GM19193 (cell line): ENCODE data around the gene ADH1C.

Experiments used
- POLR2A ChIP-seq: IDR thresholded peaks from 4 replicates; pipeline ENCODE4 v1.6.1; 2011; ENCODE audit not compliant: insufficient read depth, insufficient read length; ENCODE audit errors: extremely low read depth

The ADH1C gene

DNA sequence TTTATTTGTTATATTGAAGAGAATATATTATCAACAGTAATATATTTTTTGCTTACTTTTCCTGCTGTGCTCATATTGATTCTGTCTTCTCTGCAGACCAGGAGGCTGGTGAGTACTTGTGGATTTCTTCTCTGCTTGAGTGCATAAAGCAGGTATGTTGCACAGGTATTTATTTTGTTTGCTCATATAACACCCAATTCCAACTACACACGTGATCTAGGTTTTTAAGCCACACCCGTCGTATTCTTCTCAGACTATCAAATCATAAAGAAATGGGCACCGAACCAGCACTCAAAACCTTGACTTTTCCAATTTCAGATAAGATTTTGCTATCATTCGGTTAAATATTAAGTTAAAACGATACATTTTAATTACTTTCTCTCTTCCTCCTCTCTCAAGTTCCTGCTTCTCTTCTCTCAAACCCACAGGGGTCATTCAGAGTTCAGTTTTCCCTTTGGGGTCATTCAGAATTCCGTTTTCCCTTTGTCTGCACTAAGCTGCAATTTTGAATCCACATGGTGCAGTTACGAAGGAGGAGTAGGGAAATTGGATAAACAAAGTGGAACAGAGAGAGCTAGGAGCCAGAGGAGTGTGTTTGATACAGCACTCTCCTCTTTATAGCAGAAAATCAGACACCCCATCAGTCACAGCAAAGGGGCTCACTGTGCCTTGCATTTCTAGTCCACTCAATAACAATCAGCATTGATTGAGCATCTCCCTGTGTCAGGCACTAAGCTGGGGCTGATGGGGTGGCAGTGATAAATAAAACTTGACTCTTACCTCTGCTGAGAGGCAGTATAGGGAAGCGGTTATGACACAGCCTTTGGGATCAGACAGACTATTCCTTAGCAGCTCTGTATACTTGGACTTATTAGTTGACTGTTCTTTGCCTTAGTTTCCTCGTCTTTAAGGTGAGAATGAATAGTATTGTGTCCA lies at the start of gene ADH1C:
ADH1C (minus strand) TSS at position 145 of the 936 bp plus-strand sequence; CDS start at position 74, 71 bp downstream.
- no peak for TF ChIP-seq POLR2A

DNA sequence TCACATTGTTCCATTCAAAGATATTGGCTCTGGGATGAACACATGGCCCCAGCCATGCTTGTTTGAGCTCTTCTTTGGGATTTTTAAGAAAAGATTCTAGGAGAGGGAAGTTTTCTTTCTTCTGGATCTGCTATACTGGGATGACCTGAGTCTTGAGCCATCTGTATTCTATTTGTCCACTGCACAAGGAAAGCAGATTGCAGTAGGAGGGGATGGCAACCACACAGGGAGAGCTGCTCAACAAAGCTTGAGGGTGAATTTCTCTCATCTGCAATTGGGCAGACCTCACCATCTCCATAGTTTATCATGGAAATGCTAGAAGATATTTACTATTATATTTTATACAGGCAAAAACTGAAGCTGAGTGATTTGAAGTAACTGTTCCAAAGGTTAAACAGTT lies 48.3 kb upstream of the ADH1C start:
- TF ChIP-seq POLR2A, result no peak

DNA sequence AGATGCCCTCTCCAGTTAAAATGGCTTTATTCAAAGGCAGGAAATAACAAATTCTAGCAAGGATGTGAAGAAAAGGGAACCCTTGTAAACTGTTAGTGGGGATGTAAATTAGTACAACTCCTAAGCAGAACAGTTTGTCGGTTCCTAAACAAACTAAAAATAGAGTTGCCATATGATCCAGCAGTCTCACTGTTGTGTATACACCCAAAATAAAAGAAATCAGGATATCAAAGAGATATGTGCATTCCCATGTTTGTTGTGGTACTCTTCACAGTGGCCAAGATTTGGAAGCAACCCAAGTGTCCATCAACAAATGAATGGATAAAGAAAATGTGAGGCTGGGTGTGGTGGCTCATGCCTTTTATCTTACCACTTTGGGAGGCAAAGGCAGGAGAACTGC lies 46.5 kb upstream of the ADH1C start:
- TF ChIP-seq POLR2A, result no peak

DNA sequence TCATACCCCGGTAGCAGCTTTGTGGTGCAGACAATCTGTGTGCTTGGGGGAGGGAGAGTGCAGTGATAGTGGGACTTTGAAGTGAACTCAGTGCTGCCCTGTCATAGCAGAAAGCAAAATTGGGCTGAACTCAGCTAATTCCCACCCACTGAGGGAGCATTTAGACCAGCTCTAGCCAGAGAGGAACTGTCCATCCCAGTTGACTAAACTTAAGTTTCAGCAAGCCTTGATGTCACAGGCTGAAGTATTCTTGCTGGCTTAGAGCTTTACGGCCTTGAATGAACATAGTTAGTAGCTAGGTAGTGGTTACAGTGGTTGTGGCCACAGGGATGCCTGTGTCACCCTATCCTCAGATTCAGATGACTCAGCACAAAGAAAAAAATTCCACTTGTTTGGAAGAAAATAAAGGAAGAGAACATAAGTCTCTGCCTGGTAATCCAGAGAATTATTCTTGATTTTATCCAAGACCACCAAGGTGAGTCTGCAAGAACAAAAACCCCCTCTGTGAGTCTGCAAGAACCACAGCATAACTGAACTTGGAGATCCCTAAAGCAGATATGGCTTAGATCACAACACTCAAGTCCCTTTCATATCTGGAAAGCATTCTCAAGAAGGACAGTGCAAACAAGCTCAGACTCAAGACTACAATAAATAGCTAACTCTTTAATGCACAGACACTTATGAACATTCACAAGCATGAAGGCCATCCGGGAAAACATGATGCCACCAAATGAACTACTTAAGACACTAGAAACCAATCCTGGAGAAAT lies 43.2 kb upstream of the ADH1C start:
- no peak for TF ChIP-seq POLR2A

DNA sequence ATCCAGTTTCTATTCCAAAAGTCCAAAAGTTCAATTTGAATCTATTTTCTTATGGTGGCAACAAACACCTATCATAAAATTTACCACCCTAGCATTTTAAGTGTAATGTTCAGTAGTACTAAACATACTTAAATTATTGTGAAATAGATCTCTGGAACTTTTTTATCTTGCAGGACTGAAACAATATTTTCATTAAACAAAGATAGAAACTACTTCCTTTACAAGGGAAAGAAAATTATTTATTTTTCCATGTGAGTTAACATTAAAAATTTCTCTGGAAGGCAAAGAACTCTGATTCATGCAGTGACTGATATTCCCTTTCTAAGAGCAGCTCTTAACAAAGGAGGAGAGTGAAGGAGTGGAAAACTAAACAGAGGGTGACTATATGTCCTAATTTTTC lies 42.4 kb upstream of the ADH1C start:
- TF ChIP-seq POLR2A, result no peak

DNA sequence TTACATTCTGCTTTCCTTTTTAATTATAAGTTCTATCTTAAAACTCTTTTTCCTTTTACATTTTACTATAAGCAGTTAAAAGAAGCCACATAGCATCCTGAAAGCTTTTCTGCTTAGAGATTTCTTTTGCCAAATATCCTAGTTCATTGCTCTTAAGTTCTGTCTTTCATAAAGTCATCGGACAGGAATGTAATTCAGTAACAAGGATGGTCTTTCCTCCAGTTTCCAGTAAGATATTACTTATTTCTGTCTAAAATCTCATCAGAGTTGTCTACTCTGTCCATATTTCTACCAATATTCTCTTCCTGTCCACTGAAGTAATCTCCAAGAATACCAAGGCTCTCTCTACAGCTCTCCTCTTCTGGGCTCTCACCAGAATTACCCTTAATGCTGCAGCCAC lies 37.5 kb upstream of the ADH1C start:
- TF ChIP-seq POLR2A, result no peak

DNA sequence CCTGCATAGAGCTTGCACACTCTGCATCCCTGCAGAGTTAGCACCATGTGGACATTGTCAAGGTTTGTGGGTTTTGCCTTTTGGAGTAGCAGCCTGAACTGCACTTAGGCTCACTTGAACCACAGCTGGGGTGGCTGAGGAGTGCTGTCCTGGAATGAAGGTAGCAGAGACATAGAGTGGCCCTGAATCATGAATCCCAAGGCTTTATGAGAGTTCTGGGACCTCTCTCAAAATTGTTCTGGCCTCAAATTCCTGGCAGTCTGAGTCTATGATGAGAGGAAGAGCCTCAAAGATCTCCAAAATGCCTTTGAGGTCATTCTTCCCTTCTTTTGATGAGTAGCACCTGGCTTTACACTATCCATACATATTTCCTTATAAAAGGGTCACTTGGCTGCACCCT lies 37.1 kb upstream of the ADH1C start:
- no peak for TF ChIP-seq POLR2A

DNA sequence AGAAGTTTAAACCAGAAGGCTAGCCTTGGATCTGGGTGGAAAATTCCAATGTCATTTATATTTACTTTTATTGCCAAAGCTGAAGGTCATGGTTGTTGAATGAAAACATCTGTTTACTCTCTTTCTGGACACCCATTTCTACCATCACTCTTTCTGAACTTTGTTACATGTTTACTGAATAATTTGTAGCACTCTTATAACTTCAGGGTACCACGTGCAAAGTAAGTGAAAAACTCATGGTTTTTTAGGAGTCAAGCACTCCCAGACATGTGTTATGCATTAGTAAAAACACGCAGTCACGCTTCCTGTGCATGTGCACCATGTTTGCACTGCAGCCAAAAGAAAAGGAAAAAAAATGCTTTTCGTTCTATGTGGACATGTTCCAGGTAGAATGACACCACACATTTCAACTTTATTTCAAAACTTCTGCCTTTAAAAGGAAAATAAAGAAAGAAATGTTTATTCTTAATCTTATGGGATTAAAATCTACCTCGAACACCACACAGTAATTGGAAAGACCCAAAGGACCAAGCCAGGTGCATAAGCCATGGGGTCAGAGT lies 31.4 kb upstream of the ADH1C start:
- no peak for TF ChIP-seq POLR2A

DNA sequence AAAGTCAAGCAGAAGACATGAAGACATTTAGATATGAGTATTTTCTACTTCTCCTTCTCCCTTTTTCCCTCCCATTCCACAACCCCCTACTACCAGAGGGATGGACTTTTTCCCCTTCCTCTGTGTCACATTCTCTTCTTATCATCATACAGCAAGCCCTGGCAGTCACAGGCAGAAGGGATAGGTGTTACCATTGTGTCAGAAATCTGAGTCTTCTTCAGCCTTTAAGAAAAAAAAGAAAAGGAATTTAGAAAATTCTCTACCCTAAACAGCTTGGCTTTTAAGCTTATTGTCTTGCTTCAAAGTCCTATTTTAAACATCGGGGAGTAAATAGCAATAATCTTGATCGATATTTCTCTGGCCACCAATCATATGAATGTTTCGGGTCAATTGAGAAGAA lies 30.9 kb upstream of the ADH1C start:
- TF ChIP-seq POLR2A, result no peak

DNA sequence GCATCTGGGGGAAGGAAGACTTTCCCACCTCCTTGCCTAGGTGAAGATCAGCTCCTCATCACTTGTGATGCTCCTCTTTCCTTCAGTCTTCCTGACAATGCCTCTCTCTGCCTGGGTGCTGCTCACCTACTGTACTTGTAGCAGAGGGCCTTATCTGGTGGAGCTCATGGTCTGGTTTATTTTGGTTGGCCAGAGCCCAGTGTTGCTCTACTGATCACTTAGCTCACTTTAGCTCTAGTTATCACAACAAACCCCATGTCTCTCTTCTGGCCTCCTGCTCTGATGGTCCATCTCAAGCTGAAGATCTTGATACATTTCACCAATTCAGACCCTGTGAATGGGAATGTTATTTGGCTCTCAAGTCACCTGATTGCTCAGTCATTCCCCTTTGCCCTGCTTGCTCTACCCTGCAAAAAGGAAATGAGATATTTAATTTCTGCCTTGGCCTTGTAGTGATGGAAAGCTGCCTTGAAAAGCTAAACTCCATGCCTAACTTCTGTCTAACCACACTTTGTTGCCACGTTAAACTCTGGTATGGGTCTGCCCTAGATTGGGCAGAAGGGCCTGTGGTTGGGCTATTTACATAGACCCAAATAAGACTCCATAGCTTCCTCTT lies 30.3 kb upstream of the ADH1C start:
- no peak for TF ChIP-seq POLR2A

DNA sequence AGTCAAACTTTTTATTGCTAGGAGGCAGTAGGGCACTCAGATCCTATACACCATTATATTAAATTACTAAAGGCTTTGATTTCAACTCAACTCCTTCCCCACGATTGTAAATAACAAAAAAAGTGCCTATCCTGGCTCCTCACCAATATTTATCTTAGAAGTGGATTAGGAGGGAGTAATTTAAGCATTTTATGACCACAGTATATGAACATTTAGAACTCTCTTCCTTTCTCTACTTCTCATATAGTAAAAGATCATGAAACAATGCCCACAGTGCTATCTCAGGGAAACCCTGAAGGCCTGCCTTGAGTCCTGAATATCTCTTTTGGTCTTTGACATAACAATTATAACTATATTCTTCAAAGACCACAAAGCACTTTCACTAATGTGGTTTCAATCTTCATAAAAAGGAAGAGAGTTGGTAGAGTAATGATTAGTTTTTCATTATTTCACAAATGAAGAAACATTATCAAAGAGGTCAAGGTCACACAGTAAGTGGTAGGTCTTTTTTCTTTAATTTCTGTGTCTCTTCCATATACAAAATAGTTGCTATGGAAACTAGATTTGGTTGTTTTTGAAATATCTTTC lies 29.1 kb upstream of the ADH1C start:
- TF ChIP-seq POLR2A, result no peak

DNA sequence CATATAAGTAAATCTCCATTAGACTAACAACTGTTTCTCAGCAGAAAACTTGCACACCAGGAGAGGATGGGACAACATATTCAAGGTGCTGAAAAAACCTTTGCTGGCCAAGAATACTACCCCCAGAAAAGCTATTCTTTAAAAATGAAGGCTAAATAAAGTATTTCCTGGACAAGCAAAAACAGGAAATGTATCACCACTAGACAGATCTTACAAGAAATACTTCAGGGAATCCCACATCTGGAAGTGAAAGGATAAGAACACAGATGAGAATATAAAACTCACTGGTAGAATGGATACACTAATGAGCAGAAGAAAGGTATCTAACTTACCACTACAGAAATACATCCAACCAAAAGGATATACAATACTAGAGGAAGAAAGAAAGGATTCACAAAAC lies 27.0 kb upstream of the ADH1C start:
- TF ChIP-seq POLR2A, result no peak

DNA sequence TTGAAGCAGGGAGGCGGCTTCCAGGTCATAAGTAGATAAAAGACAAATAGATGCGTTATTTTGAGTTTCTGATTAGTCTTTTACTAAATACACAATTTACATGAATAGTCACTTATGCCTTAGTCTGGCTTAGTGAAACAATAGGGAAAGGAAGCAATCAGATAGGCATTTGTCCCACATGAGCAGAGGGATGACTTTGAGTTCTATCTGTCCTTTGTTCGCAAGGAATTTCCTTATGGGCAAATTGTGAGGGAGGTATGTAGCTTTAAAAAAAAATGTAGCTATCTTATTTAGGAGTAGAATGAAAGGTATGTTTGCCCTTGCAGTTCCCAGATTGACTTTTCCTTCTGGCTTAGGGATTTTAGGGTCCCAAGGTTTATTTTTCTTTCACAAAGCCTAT lies 26.3 kb upstream of the ADH1C start:
- no peak for TF ChIP-seq POLR2A

DNA sequence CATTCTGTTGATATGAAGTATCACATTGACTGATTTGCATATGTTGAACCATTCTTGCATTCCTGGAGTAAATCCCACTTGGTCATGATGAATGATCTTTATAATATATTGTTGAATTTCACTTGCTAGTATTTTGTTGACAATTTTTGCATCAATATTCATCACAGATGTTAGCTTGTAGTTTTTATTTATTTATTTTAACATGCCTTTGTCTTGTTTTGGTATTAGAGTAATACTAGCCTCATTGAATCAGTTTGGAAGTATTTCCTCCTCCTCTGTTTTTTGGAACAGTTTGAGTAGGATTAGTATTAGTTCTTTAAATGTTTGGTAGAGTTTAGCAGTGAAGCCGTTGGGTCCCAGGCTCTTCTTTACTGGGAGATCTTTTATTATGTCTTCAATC lies 13.9 kb upstream of the ADH1C start:
- TF ChIP-seq POLR2A, result no peak

DNA sequence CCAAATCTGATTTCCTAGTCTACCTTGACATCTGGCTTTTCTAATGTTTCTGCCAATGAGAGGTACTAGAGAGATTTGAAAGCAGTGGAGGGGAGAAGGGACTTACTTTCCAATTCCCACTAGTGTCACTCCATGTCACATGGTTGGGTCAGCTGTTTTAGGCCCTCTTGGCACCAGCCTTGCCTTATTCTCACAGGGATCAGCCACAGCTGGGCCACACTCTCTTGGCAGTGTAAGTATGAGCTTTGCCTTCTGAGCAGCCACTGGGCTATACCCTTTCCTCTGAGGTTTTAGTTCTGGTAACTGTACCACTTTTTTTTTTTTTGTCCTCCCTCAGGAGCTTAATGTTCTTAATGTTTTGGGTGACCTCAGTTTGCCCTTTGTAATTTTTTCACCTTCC lies 10.2 kb upstream of the ADH1C start:
- TF ChIP-seq POLR2A, result no peak
